Cortex of kidney (tissue), 1 donor: ENCODE data around the gene PPP1R37.
"Not testable (repeated sequence)": the region's sequence is repeated elsewhere in the genome, so short reads cannot be mapped to it uniquely, and the experiment has no call there.

Experiments
- DNase-seq: peaks from one replicate; lab custom pipeline; 2025; lab: John Stamatoyannopoulos, UW

Gene PPP1R37

GRCh38 chr19:45115809-45116615, 23.0 kb downstream of the PPP1R37 start:
- DNase-seq: no peak

GRCh38 chr19:45117167-45117594, 24.2 kb downstream of the PPP1R37 start:
- no peak for DNase-seq

GRCh38 chr19:45117671-45118070, 24.7 kb downstream of the PPP1R37 start:
- DNase-seq: no peak

DNA sequence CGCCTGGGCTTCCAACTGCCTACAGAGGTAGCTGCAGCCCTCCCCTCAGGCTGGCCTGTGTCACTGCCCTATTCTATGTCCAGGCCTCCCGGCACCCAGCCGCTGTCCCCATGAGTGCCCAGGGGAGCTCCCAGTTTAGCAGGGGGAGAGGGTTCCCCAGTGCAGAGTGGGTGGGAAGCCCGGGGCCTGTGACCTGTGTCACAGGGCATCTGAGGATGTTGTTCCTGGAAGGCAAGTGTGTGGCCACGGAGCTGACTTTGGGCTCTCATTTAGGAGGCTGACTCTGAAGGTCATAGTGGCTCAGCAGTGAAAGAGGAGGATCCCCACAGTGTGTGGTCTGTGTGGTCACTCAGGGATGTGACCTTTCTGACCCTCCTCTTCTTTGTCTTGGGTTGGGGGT, 25.1 kb downstream of the PPP1R37 start:
- no peak for DNase-seq

DNA sequence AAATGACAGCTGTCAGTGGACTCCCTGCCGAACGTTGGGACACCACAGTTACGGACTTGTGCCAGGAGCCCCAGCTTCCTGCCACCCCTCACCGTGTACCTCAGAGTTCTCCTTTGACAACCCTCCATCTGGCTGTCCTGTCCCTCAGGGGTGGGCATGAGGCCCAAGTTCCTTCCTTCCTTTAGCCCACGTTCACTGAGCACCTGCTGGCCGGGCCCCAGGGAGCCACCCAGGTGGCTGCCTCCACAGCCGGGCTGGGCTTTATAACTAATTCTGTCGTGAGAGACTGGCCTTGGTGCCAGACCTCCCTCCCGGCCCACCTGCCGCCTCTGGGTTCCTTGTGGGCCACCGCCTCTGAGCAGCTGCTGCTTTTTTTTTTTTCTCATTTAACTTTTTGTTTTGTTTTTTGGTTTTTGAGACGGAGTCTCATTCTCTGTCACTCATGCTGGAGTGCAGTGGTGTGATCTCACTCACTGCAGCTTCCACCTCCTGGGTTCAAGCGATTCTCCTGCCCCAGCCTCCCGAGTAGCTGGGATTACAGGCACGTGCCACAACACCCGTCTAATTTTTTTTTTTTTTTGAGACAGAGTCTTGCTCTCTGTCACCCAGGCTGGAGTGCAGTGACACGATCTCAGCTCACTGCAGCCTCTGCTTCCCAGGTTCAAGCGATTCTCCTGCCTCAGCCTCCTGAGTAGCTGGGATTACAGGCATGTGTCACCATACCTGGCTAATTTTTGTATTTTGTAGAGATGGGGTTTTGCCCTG, 25.8 kb downstream of the PPP1R37 start:
- not testable (repeated sequence) for DNase-seq

- DNase-seq: no peak
Observed at GRCh38 chr19:45119582-45119981, 26.6 kb downstream of the PPP1R37 start.

DNA sequence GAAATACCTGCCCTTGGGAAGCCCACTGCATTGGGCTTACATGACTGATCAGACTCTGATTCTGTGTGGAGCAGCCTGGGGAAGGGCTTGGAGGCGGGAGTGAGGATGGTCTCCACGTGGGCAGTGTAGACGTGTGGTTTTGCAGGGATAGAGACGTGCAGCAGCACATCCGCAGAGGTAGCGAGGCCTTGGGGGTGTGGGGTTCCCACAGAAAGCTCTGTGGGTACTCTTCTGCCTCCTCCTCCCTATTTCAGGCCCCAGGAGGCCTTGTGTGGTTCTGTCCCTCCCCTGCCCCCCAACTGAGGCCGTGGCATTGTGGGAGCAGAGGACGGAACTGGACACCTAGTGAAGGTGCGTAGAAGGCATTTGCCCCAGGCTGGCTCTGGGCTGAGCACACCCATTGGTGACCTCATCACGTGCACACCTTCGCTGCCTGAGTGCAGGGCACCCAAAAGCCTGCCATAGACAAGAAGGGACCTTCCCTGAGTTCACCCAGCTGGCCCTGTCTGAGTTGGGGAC, 28.9 kb downstream of the PPP1R37 start:
- DNase-seq: no peak

GRCh38 chr19:45122832-45123231, 29.9 kb downstream of the PPP1R37 start:
- DNase-seq: no peak

DNA sequence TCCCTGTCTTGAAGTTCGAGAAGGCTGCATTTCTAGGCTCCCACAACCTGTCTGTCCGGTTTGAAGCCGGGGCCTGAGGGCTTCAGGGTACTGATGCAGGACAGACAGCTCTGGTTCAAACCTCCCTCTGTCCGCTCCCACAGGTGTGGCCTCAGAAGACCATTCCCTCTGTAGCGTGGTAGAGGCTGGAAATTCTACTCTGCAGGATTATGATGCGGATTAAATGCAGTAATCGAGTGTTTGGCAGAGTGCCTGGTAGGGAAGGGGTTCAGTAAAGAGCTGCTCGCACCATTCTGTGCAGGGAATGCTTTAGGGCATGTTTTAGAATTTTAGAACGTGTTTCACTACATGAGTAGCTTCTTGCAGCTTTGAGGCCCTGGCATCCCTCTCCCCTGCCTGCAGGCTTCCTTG, 30.5 kb downstream of the PPP1R37 start:
- no peak for DNase-seq

DNA sequence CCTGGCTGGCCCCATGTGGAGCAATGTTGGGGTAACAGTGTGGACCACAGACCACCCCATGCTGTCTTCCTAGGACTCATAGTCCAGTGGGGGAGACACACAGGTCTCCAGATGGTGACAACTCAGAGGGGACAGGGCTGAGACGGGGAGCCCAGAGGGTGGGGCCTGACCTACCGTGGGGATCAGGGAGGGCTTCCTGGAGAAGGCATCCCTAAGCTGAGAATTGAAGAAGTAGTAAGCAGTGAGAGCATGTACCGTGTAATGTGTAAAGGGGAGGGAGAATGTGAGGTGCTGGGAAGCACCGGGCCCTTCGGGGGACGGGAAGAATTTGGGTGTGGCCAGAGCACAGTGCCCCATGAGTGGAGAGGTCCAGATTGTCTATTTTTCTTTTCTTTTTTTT, 31.0 kb downstream of the PPP1R37 start:
- DNase-seq: no peak

GRCh38 chr19:45125360-45125759, 32.4 kb downstream of the PPP1R37 start:
- no peak for DNase-seq

DNA sequence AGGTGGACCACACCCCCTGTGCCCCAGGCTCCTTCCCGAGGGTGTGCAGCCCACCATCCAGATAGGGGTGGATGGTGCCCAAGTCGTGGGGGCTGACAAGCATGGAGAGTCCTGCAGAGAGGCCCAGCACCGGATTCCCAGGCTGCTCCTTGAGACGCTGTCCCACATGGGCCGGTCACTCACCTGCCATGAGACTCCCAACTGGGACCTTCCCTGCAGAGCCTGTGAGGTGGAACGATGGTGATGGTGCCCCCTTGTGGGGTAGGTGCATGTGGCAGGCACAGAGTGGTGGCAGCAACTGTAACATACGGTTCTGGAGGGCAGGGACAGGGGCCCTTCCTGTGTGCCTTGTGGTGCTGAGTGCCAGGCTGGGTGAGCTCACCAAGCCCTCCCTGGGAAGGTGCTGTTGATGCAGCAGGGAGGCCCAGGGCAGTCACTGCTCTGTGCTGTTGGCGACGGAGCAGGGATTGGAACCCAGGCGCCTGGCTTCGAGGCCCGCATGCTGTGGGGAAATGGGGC, 33.1 kb downstream of the PPP1R37 start:
- no peak for DNase-seq

GRCh38 chr19:45126654-45127053, 33.7 kb downstream of the PPP1R37 start:
- no peak for DNase-seq

- no peak for DNase-seq
Observed at GRCh38 chr19:45128146-45128545, 35.2 kb downstream of the PPP1R37 start.

- DNase-seq: no peak
Observed at GRCh38 chr19:45128806-45129205, 35.8 kb downstream of the PPP1R37 start.

DNA sequence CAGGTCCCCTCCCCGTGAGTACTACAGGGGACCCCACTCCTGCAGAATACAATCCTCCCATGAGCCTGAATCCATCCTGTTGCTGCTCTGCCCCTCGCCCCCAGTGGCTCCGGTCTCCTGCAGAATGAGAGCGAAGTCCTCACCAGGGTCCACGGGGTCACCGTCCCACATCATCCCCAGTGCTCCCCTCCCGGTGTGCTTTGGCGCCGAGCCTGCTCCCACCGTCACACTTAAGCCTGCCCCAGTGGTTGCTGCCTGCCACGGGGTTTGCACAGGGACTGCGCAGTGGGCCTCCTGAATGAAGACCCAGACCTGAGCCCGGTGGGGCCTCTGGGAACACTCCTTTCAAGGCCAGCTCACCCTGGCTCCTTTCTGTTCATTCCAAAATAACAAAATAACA, 37.3 kb downstream of the PPP1R37 start:
- DNase-seq: no peak

- no peak for DNase-seq
Observed at GRCh38 chr19:45130888-45131615, 38.1 kb downstream of the PPP1R37 start.

GRCh38 chr19:45133661-45134060, 40.7 kb downstream of the PPP1R37 start:
- DNase-seq: no peak

GRCh38 chr19:45135176-45135885, 42.4 kb downstream of the PPP1R37 start:
- DNase-seq: no peak

DNA sequence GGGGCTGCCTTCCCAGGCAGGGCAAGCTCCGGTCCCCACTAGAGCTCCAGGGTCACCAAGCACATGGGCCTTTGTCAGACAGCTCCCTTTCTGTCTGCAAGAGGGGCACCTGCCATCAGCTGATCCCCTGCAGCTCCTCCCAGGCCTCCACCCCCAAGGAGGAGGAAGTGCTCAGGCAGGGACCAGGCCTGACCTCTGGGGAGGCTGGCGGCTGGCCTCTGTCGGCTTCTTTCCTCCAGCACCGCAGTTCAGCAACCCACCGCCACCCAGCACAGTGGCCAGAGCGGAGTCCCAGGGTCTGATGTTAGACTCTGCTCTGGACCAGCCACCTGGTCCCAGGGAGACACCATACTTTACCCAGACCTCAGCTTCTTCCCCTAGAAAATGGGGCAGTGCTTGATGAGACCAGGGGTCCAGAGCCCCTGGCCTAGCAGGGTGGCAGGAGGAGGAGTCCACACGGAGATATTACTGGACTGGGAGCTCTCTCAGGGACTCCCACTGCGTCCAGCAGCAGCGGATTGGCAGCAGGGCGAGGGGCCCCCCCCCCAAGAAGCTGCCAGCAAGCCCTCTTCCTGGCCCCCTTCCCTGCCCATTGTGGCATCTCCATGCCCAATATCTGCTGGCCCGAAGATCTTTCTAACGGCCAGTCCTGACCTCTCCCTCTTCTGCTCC, 43.7 kb downstream of the PPP1R37 start:
- no peak for DNase-seq

DNA sequence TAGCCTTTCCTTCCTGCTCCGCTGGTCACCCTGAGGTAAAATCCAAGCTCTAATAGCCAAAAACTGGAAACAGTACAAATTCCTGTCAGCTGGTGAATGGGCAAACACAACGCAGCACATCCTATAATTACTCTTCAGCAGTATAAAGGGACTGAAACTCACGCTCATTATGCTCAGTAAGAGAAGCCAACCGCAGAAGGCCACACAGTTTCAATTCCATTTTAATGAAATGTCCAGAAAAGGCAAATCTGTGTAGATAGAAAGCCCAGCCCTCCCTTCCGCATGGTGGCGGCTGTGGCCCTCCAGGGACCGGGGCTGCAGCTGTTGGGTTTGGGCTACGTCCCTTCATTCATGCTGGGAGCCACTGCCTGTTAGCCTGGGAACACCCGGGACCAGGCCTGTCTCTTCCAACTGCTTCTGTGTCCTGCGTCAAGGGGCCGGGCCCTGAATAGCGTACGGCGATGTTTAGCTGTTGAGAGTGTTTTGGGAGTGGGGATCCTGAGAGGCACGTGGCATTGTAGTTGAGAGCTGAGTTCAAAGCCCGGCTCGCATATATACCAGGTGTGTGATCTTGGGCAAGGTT, 44.3 kb downstream of the PPP1R37 start:
- DNase-seq: no peak
